Fibroblast of peridontal ligament (primary cell): ENCODE measurements around the gene COG6.

Source experiments
- DNase-seq: peaks from one replicate; pipeline ENCODE4 v3.0.0-alpha.2; 2010; ENCODE audit errors: extremely low read depth

COG6 gene

DNA sequence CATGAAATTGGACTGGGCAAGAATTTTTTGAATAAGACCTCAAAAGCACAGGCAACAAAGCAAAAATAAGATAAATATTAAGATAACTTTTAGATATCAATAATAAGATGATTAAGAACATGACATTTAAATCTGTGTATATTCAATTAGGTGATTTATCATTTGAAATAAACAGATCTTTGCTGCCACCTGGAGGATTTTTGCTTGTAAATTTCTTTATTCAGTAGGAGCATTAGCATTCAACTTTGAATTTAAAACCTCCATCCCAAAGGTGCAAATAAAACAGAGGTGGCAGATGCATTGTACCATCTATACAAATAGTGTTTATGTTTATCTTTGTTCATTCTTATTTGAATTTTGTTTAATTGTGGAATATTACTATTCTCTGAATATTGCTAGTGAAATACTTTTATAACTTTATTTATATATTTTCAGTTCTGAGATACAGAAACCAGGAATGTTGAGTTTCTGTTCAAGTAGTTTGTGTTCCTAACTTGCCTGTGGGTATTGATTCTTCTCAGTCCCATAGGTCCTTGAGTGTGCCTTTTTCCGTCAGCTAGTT lies 20.9 kb downstream of the COG6 start:
- DNase-seq, result peak; percentile 75

DNA sequence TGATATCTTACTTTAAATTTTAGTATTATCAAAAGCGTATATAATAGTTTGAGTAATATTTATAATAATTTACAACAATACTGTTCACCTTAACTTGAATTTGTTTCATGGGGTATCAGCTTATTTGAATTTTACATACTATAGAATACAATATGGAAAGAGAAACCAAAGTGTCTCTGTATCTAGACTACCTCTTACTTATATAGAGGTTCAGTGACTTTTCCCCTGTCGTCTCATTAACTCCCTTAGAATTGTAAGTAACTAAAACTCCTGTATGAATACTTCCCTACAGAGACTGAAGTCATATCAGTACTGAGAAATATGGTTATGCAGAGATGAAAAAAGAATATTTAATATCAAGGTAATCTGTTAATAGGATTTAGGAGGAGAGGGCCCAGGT lies 26.8 kb downstream of the COG6 start:
- no peak for DNase-seq

DNA sequence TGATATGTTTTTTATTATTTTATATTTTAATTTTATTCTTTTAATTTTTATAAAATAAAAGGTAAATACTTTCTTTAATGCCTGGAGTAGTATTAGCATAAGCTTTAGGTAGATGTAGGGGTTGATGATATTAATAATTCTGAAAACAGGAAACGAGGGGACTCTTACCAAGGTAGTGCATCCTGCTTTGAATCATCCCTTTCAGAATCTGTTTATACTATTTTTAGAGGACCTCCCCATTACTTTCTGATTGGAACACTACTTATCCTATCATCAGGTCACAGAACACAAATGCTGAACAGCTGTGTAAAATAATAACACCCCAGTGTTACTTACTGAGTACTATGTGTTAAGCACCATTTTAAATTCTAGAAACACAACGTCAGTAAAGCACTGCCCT lies 27.3 kb downstream of the COG6 start:
- DNase-seq, result no peak

DNA sequence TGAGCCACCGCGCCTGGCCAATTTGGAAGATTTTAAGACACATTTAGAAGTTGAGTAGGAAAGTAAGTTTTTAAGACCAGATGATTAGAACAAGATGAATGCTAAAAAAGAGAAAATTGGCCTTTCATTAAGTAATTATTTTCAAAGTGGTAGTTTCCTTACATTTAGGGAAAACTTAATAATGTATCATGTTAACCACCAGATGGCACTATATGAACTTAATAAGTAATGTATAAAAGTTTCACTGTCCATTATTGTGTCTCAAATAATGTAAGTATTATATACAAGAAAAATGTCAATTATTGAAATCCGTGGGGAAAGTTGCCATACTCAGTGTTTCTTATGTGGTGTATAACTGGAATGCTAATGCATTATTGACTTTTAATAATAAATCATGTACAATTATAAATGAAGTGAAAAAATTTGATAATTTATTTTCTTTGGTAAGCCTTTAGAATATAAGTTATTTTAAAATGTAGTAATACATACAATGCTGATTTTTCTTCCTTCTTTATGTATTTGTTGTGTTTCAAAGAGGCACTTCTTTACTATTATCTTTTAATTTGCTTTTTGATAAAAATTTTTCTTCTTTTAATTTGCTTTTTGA lies 29.2 kb downstream of the COG6 start:
- DNase-seq, result peak; percentile 66

DNA sequence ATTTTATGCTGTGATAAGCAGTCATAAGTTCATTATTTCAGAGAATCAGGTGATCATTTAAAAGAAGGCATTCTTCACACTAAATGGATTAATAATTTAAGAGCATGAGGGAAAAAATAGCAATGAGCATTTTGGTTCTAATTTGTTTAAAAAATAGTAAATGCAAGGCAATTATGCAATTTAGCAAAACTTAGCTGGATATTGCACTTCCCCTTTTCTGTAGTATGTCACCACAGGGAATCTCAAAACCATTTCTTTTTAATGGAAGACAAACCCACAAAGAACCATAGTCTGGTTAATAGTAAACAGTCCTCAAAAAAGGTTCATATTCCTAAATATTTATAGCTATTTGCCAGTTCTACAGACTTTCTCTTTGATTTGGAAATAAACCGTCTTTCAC lies 30.2 kb downstream of the COG6 start:
- no peak for DNase-seq

DNA sequence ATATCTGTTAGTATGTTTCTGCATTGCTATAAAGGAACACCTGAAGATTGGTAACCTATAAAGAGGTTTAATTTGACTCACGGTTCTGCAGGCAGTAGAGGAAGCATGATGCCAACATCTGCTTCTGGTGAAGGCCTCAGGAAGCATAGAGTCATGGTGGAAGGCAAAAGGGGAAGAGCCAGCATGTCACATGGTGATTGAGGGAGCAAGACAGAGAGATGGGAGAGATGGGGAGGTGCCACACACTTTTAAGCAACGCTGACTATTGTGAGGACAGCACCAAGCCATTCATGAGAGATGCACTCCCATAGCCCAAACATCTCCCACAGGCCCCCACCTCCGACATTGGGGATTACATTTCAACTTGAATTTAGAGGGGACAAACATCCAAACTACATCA lies 32.8 kb downstream of the COG6 start:
- no peak for DNase-seq

DNA sequence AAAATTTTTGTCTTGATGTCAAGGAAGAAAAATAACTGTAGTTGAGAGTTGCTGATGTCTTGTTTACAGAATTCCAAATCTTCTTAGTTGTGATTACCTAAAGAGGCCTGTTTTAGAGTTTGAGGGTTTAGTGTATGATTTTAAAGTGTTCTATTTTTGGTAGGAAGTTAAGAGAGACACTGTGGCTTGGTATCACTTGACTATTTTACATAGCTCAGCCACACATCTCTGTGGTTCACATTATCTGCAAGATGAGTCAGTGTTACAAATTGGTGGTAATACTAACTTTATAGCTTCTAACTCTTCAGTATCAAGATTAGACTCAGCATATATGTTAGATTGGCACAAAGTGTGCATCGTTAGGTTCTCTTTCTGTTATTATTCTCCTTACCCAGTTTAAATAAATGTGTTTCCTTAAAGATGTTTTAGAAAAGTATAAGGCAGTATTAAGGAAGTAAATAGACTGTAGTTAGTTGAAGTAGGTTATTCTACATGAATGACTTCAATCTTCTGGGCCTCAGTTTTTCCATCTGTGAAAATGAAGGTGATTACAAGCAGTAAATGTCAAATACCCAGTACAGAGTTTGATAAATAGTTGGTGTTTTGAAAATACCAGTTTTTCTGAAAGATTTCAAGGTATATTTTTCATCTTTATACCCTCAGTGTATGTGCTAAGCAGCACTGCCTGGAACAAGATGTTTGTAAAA lies 33.4 kb downstream of the COG6 start:
- DNase-seq, result peak; percentile 16

DNA sequence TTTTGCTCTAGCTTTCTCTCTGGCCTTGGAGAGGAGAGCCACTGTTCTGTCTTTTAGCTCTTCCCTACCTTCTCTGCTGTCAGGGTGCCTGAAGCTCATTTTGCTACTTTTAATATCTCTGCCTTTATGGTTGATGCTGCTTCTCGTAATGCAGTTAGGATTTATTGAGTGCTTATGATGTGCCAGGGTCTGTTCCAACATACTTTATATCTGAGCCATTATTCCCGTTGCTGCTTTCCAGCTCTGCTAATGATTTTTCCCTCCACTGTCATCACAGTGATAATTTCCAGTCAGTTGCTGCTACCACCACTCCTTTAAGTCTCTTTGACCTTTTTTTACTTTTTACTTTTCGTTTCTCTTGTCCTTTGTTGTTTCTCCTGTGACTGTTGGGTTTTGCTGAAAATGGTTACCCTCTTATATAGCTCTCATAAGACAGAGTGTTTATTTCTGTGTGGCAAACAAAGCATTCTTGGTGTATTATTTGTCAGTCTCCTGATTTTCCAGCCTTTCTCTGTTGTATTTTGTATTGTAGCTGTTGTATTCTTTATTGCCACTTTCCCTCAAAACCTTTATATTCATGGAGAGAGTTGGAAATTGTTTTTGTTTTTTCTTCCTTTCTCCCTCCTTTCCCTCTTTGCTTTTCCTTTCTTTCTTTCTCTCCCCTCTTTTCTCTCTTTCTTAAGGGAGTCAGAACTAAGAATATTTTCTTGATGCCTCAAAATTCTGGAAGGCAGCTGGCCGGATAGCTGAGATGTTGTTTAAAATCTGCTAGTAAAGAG lies 37.4 kb downstream of the COG6 start:
- DNase-seq, result peak; percentile 46

DNA sequence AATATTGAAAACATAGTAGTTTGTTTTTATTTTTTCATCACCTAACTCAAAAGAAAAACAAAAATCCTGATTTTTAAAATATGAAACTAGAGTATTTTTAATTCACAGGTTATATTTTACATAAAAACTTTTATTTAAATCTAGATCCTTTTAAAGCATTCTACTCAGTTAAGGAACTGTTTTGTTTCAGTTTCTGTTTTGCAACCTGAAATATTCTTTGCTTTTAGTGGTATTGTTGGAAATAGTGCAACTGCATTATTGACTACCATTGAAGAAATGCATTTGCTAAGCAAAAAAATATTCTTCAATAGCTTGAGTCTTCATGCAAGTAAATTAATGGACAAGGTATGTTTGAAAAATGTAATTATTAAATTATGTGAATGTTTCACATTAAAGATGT lies 43.8 kb downstream of the COG6 start:
- peak; percentile 23 for DNase-seq

DNA sequence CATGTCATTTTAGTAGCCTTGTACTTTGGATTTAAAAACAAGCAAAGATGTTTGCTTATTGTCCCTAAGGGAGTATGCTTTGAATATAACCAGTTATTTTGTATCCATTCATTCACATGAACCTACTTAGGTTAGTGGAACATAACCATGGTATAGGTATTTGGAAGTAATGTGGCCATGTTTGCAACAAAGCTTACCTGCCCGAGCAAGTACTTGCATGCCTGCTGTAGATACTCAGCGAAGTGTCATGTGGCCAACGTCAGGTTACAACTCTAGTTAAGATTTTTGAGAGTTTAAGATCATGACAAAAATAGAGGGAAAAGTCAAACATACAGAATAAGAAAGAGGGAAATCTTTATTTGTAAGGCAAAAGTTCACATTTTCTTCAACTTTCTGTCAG lies 57.2 kb downstream of the COG6 start:
- DNase-seq, result no peak

DNA sequence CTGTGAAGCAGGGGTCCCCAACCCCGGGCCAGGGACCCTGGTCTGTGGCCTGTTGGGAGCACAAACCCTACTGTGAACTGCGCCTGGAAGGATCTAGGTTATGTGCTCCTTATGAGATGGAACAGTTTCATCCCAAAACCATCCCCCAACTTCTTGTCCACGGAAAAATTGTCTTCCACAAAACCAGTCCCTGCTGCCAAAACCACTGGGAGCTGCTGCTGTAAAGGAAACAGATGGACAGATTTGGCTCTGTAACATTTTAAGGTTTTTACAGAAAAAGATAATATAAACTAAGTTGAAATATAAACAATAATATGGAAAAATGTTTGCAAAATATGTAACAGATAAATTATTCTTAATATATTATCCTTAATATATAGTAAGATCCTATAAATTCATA lies 73.7 kb downstream of the COG6 start:
- DNase-seq, result peak; percentile 54

DNA sequence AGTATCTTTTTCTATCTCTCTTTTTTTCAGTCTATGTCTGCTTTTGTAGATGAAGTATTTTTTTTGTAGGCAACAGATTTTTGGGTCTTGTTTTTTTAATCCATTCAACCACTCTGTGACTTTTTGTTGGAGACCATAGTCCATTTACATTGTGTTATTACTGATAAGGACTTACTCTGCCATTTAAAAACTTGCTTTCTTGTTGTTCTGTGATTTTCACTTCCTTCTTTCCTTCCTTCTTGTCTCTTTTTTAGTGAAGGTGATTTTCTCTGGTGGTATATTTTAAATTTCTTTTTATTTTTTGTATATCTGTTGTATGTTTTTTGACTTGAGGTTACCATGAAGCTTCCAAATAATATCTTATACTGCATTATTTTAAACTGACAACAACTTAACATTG lies 79.5 kb downstream of the COG6 start:
- DNase-seq, result no peak

DNA sequence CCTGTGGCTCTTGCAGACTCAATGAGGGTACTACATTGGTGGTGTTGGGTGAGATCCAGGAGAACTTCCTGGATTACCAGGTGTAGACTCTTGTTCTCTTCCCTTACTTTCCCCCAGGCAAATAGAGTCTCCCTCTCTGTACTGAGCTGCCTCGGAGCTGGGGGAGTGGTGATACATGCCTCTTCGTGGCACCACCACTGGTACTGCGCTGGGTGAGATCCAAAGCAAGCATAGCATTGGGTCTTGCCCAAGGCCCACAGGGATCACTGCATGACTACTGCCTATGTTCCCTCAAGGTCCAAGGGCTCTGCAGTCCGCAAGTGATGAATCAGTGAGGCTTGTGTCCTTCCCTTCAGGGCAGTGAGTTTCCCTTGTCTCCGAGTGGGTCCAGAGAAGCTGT lies 81.6 kb downstream of the COG6 start:
- no peak for DNase-seq

DNA sequence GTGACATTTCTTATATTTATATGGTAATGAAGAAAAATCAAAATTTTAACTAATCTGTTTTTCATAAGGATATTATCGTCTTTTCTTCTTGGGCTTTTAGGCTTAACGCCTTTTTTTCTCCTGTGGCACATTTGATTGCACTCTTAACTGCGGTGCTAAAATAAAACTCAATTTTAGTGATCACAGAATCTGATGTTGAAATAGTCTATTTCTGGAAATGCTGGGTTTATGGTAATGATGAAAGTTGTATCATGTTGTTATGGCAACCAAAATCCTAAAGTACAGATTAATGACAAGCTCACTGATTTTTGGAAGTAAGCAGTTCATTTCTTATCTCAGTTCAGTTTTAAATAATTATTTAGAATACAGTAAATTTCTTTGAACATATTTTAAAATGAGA lies 85.3 kb downstream of the COG6 start:
- DNase-seq, result no peak

DNA sequence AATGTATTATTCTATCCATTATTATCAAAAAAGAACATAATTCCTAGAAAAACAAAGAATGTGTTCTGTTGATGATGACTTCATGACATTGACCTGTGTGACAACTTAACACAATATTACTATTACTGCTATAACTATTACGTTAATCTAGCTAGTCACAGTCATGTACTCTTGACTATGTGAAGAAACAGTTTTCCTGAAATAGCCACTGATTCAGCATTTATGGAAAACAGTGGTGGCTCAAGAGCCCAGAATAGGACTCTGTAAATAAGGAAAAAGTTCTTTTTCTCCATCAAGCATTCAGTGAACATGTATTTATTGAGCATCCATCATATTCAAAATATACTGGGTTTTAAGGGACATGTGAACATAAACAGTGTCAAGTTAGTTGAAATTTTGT lies 93.5 kb downstream of the COG6 start:
- DNase-seq, result no peak

DNA sequence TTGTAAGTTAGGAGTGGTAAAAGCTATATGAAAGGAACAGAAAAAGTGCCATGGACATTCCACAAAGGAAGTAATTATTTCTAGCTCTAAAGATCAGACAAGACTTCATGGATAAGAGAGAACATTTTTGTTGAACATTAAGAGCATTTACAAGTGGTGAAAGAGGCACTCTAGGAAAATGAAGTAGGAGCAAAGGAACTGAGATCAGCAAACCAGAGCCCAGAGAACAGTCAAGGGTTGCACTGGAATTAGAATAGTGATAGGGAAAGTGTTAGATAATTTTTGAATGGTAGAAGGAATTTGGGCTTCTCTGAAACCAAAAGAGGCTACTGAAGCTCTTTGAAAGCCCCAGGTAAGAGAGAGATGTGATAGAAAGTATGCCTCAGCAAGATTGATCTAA lies 94.1 kb downstream of the COG6 start:
- no peak for DNase-seq

DNA sequence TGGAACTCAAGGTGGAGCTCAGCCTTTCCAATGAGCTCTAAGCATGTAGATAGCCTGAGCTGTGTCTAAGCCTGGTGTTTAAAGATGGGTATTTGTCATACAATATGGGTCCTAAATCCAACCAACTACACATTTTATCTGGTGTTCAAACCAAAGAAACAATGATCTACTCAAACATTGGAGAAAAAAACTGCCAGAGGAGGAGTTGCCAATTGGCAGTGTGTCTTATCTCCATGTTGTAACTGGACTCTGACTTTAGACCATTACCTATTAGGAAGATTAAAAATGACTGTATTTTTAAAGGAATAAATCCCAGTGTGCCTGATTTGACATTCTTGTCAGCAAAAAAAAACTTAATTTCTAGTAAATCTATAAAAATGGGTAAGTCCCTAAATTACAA lies 96.3 kb downstream of the COG6 start:
- DNase-seq, result no peak

DNA sequence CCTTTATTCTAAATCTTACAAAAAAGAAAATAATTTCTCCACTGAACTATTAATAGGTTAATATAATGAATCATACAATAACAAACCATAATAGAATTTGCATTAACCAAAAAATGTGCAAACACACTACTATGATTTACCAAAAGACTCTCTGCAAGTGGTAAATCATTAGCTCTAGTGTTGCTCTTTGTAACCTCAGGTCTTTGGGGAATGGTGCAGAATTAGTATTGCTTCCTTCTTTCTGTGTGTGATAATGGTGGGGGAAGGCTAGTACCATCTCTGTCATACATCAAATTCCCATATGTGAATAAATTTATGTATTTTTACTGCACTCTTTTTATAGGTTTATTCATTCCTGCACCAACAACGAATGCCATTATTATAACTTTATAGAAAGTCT lies 105.1 kb downstream of the COG6 start:
- no peak for DNase-seq

DNA sequence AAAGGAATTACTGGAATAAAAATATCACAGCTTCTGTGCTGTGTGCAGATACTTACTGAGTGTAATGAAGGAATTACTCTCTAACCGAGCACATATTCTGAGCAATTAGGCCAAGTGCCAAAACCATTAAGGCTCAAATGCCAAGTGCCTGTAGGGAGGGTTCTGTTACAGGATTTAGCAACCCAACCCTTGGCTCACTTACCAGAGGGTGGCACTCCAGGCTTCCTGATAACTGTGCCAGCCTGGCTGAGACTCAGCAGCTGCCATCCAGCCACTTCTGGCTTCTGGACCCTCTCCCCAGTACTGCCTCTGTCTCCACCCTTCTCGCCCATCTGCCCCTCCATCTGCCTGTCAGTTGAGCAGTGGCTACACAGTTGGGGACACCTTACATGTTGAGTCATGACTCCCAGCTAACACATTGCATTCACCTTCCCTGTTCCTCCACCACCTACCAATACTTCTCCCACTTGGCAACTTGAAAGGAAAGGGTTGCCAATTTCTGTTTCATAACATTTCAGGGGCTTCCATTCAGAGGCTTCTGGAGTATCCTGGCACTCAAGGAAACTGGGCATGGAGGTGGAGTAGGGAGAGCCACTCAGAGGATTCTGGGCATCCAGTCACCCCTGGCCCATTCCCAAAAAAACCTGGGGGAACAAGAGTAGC lies 110.5 kb downstream of the COG6 start:
- peak; percentile 54 for DNase-seq

DNA sequence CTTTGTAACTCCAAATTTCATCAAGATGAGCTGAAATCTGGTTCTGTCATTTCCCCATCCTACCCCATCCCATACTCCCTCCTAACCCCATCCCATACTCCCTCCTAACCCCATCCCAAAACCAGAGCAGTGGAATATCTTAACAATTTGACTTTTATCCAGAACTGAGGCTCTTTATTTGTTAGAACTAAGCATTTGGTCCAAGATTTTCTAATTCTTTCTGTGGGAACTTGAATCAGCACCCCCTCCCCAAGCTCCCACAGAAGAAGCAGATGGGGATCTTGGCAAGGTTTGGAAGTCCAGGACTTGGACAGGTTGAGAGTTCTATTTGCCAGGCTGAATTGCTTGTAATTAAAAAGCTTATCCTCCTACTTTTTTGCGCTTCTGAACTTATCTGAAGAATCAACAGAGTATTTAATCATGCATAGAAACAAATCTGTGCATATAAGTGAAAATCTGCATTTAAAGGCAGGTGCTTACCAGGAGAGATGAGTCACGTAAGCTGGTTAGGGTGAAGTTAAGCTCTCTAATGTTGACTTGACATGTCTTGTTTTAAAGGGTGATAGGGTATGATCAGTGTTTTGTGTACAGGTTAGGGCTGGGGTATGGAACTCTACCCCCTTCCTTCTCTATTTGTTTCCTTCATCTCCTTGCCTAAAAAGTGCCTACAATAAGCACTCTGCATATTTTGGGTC lies 111.1 kb downstream of the COG6 start:
- no peak for DNase-seq

DNA sequence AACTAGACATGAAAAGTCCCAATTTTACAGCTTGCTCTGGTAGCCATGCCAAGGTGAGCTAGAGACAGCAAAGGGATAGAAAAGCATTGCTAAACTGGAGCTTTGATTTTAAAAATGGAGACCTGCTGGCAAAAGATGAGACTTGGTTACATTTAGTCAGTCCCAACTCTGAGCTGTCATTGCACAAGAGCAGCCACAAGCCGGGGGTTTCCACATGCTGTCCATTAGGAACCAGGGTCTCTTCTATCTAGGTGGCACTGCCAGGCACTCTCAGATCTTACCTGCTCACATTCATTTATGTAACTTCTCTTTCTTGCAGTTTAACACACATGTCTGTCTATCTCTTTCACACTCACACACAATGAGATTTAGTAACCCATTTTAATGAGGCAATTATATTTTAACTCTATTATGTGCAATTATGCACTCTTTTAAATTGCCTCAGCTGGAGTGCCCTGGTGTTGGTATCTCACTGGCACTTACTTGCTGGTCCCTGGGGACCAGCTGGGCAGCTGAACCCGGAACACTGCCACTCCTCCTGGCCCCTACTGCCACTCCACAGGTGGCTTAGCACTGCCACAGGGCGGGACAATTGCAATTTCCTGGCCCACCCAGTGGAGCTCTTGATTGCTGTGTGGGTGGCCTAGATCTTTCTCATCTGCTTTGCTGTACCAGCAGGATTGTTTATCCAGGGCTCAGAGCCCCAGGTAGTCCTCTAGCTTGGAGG lies 112.5 kb downstream of the COG6 start:
- DNase-seq, result no peak
